Kidney (tissue), 14 donors: ENCODE data around the gene GRHL3. TPM values are rescaled to one million over a fixed set of nuclear protein-coding genes. Genes with fewer than 3 reads are reported as not detected.

Source experiments
- DNase-seq, 5 donors: peaks; one replicate each; pipeline ENCODE4 v3.0.0-alpha.2; 2013 to 2020
- FAIRE-seq: peaks from 2 replicates; lab custom pipeline; 2012; peaks lifted over from hg19 to GRCh38; lab: Jason Lieb, UNC
- H3K27ac ChIP-seq, 2 donors: one replicate each; pipeline ENCODE4 v1.7.0; 2013; ENCODE audit warnings: low read depth in 2 of 2, low read length in 2 of 2, inconsistent platforms in 1 of 2
- H3K27me3 ChIP-seq: one replicate; pipeline ENCODE4 v1.7.1; 2013; ENCODE audit warnings: low read length, inconsistent platforms; ENCODE audit not compliant: control insufficient read depth, insufficient read depth
- H3K36me3 ChIP-seq, 3 donors: one replicate each; pipeline versions ENCODE4 v1.7.0 to v1.7.1; 2013; ENCODE audit warnings: low read length in 3 of 3, control low read depth in 1 of 3, inconsistent platforms in 1 of 3; ENCODE audit not compliant: insufficient read depth in 3 of 3, control insufficient read depth in 2 of 3
- H3K4me1 ChIP-seq, 3 donors: one replicate each; pipeline versions ENCODE4 v1.7.0 to v1.7.1; 2013; ENCODE audit warnings: low read length in 3 of 3, inconsistent platforms in 1 of 3, low read depth in 1 of 3; ENCODE audit not compliant: control insufficient read depth in 2 of 3, insufficient read depth in 2 of 3
- H3K4me3 ChIP-seq, 3 donors: one replicate each; pipeline versions ENCODE4 v1.7.0 to v1.8.1; 2013; ENCODE audit warnings: low read length in 3 of 3, control low read depth in 1 of 3, inconsistent platforms in 1 of 3
- H3K9ac ChIP-seq, 3 donors: one replicate each; pipeline versions ENCODE4 v1.7.0 to v1.7.1; 2013; ENCODE audit warnings: low read length in 3 of 3, control low read depth in 1 of 3, inconsistent platforms in 1 of 3
- H3K9me3 ChIP-seq, 3 donors: one replicate each; pipeline versions ENCODE4 v1.7.0 to v1.7.1; 2013; ENCODE audit warnings: low read length in 3 of 3, control low read depth in 1 of 3, inconsistent platforms in 1 of 3; ENCODE audit not compliant: control insufficient read depth in 2 of 3, insufficient read depth in 1 of 3
- CTCF ChIP-seq: IDR thresholded peaks from 3 replicates; pipeline ENCODE4 v1.5.1; 2012; ENCODE audit warnings: mild to moderate bottlenecking, moderate library complexity, borderline replicate concordance; ENCODE audit not compliant: insufficient read depth; ENCODE audit errors: extremely low read depth
- intact Hi-C: fragments of 100-400 bp; cut with DNase I; formaldehyde crosslinking; loops from one replicate; pipeline ENCODE4 v1.11.1; 2022
- polyA plus RNA-seq: library from polyadenylated mRNA; stranded (reverse); fragments of 350-450 nt; fragmentation: Illumina TruSeq; extraction: RNeasy Lipid Tissue Mini Kit (QIAGEN cat#74804); gene quantifications from one replicate; pipeline ENCODE4 v1.2.3, GENCODE V29; 2014; ENCODE audit warnings: low read depth, low replicate concordance; ENCODE audit not compliant: insufficient read depth
- total RNA-seq: library from RNA; stranded (reverse); fragmentation: NEBNext Ultra II Directional; extraction: Animal tissue kit (Norgen Biotek cat#: 25700); gene quantifications from one replicate; pipeline ENCODE4 v1.2.1, GENCODE V29; 2021
- donor health status: control.
- donor health status: control.
- donor health status: control.
- donor health status: control.
- donor health status: control.
- donor health status: DM: yes; HTN: yes; CAD: no.
- donor health status: Normal renal cell carcinoma (clear cell type).

Gene GRHL3
- total and polyA plus RNA-seq, 2 donors from 2014 or later, result 0.32 to 1.7 TPM

GRCh38 chr1:24381256-24381655, 62.1 kb downstream of the GRHL3 start:
- intact Hi-C loops, result no loop called here

GRCh38 chr1:24382165-24382577, 63.0 kb downstream of the GRHL3 start:
- no peak overlapping the region for H3K27ac ChIP-seq
- no peaks in the 10 kb centered on the region for H3K27me3 ChIP-seq
- FAIRE-seq (no peak), DNase-seq (no peak)
- H3K4me3 ChIP-seq, result no peak overlapping the region
- TF ChIP-seq CTCF, result no peak
- intact Hi-C loops, result no loop called here
- no peaks in the 10 kb centered on the region for H3K9me3 ChIP-seq
- H3K36me3 ChIP-seq, result peaks cover 0 to 3% (median 0%) of the 10 kb centered on the region in 3 donors
- no peak overlapping the region for H3K9ac ChIP-seq
- H3K4me1 ChIP-seq, result peaks cover 0 to 5% (median 0%) of the 10 kb centered on the region in 3 donors

More at GRCh38 chr1:24381256-24381655, 62.1 kb downstream of the GRHL3 start:
- Histone ChIP-seq H3K4me3 (no peak overlapping the region), H3K4me1 (peaks cover 0 to under 1% (median 0%) of the 10 kb centered on the region in 3 donors), H3K9me3 (no peaks in the 10 kb centered on the region), H3K36me3 (peaks cover 0 to 3% (median 0%) of the 10 kb centered on the region in 3 donors), H3K27ac (no peak overlapping the region), H3K9ac (no peak overlapping the region), H3K27me3 (no peaks in the 10 kb centered on the region)
- FAIRE-seq, result no peak
- no peak for TF ChIP-seq CTCF
- no peak for DNase-seq

- Histone ChIP-seq H3K9ac (no peak overlapping the region), H3K27me3 (no peaks in the 10 kb centered on the region), H3K27ac (no peak overlapping the region), H3K4me1 (peaks cover 0 to 11% (median 9%) of the 10 kb centered on the region in 3 donors), H3K36me3 (peaks cover 0 to 3% (median 0%) of the 10 kb centered on the region in 3 donors), H3K9me3 (no peaks in the 10 kb centered on the region), H3K4me3 (no peak overlapping the region)
- TF ChIP-seq CTCF, result no peak
- intact Hi-C loops, result no loop called here
- no peak for FAIRE-seq
- no peak for DNase-seq
These were observed 64.3 kb downstream of the GRHL3 start for GRCh38 chr1:24383381-24383940.
